ENCODE measurements around the gene LDLRAD1.

GRCh38 chr1:54024358-54024757 lies 6.4 kb upstream of the LDLRAD1 start:
- TF ChIP-seq POLR2AphosphoS5 (IDR thresholded peaks at IDR 0.05) (no peak), POLR2A (IDR thresholded peaks at IDR 0.05) (no peak), CTCF (IDR thresholded peaks at IDR 0.05) (no peak), EP300 (IDR thresholded peaks at IDR 0.05) (no peak)

Measured in upper lobe of left lung (tissue), 4 donors.